Body of pancreas (tissue), 4 donors: ENCODE data around the gene PAPPA. TPM values are rescaled to one million over a fixed set of nuclear protein-coding genes. Genes with fewer than 3 reads are reported as not detected.

Experiments used
- ATAC-seq: fragments of 150-250 bp; one replicate; pipeline ENCODE4 v1.9.1; 2016
- DNase-seq, 4 donors: peaks; one replicate each; pipeline ENCODE4 v3.0.0-alpha.2; 2019
- H3K27ac ChIP-seq, 4 donors: fragments of 200-600 bp; sonication (generic); 1 replicate in 3 of 4; 2 replicates in 1 of 4; pipeline versions ENCODE4 v1.5.1 to v1.6.1; 2016 to 2019; ENCODE audit warnings: mild to moderate bottlenecking in 1 of 4, mixed read lengths in 1 of 4, moderate library complexity in 1 of 4
- H3K27me3 ChIP-seq, 2 donors: fragments of 200-600 bp; sonication (generic); one replicate each; pipeline ENCODE4 v1.6.0; 2016; ENCODE audit warnings: mild to moderate bottlenecking in 1 of 2
- H3K36me3 ChIP-seq, 2 donors: fragments of 200-600 bp; sonication (generic); replicated peaks in 1 of 2; 2 replicates each; pipeline ENCODE4 v1.5.1; 2016; ENCODE audit warnings: low read depth in 2 of 2; ENCODE audit not compliant: insufficient read depth in 1 of 2
- H3K4me1 ChIP-seq: fragments of 200-600 bp; sonication (generic); one replicate; pipeline ENCODE4 v1.6.0; 2016
- H3K4me3 ChIP-seq, 2 donors: fragments of 200-600 bp; sonication (generic); 1 replicate in 1 of 2; 2 replicates in 1 of 2; pipeline ENCODE4 v1.5.1; 2016 to 2019
- H3K9me3 ChIP-seq, 3 donors: fragments of 200-600 bp; sonication (generic); 1 replicate in 2 of 3; 2 replicates in 1 of 3; pipeline ENCODE4 v1.5.1; 2016
- POLR2A ChIP-seq, 3 donors: fragments of 450-650 bp; IDR thresholded peaks; one replicate each; pipeline ENCODE4 v1.6.1; 2016; ENCODE audit warnings: antibody characterized with exemption in 3 of 3, mild to moderate bottlenecking in 2 of 3
- WGBS, 2 donors: methylation state at CpG; one replicate each; pipeline ENCODE4 v1.1.5; 2017; 5-methylcytosine and 5-hydroxymethylcytosine counted together
- intact Hi-C: fragments of 100-400 bp; cut with DNase I; formaldehyde crosslinking; loops from one replicate; pipeline ENCODE4 v1.15.1; 2023
- total RNA-seq, 2 donors: library from RNA; depleted of rRNA; stranded (reverse); fragments of >200 nt; gene quantifications; one replicate each; pipeline ENCODE4 v1.1.0, GENCODE V29; 2016
- TF ChIP-seq, protein P1 (sequence below), 7 experiments: fragments of 450-650 bp in 4 of 7; fragments of 200-600 bp in 3 of 7; sonication (generic) in 3 of 7; IDR thresholded peaks; one replicate each; pipeline ENCODE4 v1.5.1; 2016 to 2019; ENCODE audit warnings: antibody characterized with exemption in 7 of 7

PAPPA gene
- total RNA-seq, 2 donors from 2014 or later: 1.0 to 2.0 TPM

DNA sequence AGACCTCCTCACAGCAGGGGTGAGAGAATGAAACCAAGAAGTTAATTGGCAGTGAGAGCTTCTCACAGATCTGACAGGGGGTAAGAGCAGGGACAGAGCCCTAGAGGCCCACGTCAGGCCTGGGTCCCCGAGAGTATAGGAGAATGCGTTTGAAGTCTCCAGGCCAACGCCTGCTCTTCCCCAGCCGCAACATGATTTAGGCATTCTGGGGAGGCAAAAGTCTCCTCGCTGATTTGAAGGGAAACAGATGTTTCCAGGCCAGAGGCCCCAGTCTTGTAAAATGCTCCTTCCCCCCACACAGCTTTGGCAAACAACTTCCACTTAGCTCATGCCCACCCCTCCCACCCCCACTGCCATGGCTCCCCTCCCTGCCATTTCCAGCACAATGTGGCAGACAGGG lies 294.3 kb downstream of the PAPPA start:
- Histone ChIP-seq H3K27me3 (no peaks in the 10 kb centered on the region), H3K36me3 (no peaks in the 10 kb centered on the region), H3K27ac (no peak overlapping the region), H3K9me3 (no peaks in the 10 kb centered on the region), H3K4me3 (no peak overlapping the region), H3K4me1 (no peaks in the 10 kb centered on the region)
- DNase-seq (no peak), ATAC-seq (no peak)
- TF ChIP-seq, protein P1, sequence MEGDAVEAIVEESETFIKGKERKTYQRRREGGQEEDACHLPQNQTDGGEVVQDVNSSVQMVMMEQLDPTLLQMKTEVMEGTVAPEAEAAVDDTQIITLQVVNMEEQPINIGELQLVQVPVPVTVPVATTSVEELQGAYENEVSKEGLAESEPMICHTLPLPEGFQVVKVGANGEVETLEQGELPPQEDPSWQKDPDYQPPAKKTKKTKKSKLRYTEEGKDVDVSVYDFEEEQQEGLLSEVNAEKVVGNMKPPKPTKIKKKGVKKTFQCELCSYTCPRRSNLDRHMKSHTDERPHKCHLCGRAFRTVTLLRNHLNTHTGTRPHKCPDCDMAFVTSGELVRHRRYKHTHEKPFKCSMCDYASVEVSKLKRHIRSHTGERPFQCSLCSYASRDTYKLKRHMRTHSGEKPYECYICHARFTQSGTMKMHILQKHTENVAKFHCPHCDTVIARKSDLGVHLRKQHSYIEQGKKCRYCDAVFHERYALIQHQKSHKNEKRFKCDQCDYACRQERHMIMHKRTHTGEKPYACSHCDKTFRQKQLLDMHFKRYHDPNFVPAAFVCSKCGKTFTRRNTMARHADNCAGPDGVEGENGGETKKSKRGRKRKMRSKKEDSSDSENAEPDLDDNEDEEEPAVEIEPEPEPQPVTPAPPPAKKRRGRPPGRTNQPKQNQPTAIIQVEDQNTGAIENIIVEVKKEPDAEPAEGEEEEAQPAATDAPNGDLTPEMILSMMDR (IDR thresholded peaks at IDR 0.05): no peak
- no peak for TF ChIP-seq POLR2A (IDR thresholded peaks at IDR 0.05)
- intact Hi-C loops: no loop called here
- WGBS, 2 donors: 71 to 83% methylated on average over 6 of the region's 6 CpGs

DNA sequence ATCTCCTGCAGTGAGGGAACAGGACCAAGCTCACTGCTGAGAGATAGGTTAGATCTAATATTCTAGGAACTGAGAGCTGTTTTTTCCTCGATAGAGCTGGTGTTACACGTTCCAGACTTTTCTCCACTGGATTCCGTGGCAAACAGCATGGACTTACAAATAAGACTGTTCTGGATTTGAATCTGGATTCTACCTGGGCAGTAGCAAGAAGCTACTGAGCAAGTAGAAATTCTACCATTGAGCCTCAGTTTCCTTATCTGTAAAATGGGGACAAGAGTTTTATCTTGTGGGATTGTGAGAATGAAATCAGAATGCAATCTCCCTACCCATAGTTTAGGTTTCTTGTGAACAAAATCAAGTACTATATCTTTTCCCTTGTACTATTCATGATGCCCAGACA lies 294.8 kb downstream of the PAPPA start:
- Histone ChIP-seq H3K27me3 (no peaks in the 10 kb centered on the region), H3K4me3 (no peak overlapping the region), H3K36me3 (no peaks in the 10 kb centered on the region), H3K9me3 (no peaks in the 10 kb centered on the region), H3K27ac (no peak overlapping the region), H3K4me1 (no peaks in the 10 kb centered on the region)
- intact Hi-C loops: no loop called here
- DNase-seq (no peak), ATAC-seq (no peak)
- 77 to 95% methylated on average over 3 of the region's 3 CpGs for WGBS, 2 donors
- TF ChIP-seq, protein P1 (IDR thresholded peaks at IDR 0.05): no peak
- TF ChIP-seq POLR2A (IDR thresholded peaks at IDR 0.05): no peak

DNA sequence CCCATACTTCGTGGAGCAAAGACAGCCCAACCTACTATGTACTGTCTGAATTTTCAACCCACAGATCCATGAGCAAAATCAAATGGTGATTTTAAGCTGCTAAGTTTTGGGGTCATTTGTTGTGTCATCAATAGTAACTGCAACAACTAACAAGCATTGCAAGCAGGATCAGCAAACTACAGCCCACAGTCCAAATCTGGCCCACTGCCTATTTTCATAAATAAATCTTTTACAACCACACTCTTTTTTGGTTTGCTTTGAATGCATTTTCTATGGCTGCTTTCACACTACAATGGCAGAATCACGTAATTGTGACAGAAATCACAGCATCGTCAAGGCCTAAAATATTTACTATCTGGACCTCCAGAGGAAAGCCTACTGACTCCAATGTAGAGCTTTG lies 296.4 kb downstream of the PAPPA start:
- intact Hi-C loops: no loop called here
- Histone ChIP-seq H3K9me3 (no peaks in the 10 kb centered on the region), H3K36me3 (no peaks in the 10 kb centered on the region), H3K27me3 (no peaks in the 10 kb centered on the region), H3K27ac (no peak overlapping the region), H3K4me3 (no peak overlapping the region), H3K4me1 (no peaks in the 10 kb centered on the region)
- DNase-seq: no peak
- ATAC-seq: no peak
- TF ChIP-seq POLR2A (IDR thresholded peaks at IDR 0.05): no peak
- TF ChIP-seq, protein P1 (IDR thresholded peaks at IDR 0.05): no peak
- 95 to 98% methylated on average over 3 of the region's 3 CpGs for WGBS, 2 donors

DNA sequence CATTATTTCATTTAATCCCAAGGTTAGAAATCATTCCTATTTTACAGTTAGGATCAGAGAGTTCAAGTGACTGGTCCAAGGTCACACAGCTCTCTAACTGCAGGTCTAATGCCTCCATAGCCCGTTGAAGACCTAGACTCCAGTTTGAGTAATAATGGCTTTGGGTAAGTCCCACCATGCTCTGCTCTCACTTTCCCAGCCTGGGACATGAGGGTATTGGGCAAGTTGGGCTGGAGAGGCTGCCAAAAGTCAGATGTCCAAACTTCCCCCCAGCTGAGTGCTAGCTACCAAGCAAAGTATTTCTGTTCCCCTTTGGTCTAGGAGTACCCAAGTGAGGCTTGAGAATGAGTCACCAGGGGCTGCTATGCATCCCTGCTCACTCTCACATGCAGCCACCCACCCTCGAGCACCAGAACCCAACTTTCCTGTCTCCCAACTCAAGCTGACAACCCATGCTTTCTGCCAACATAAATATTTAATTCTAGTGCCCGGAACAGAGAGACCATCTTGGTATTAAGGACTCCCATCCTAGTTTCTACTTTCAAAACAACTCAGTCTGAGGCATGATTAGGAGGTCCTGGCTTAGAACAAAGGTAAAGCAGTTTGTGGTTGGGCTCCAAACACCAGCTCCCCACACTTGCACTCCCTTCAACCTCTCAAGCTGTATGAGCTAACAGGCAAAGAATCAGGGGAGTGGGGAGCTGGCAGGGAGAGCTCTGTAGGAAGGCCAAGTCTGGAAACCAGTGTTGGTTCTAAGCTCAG lies 297.0 kb downstream of the PAPPA start:
- WGBS, 2 donors: 69 to 75% methylated on average over 3 of the region's 3 CpGs
- H3K4me1 ChIP-seq: no peaks in the 10 kb centered on the region
- H3K4me3 ChIP-seq: no peak overlapping the region
- intact Hi-C loops: no loop called here
- no peak overlapping the region for H3K27ac ChIP-seq
- no peaks in the 10 kb centered on the region for H3K9me3 ChIP-seq
- H3K36me3 ChIP-seq: no peaks in the 10 kb centered on the region
- H3K27me3 ChIP-seq: no peaks in the 10 kb centered on the region
- ATAC-seq (no peak), DNase-seq (peak in 2 of 4 donors; percentile 33 to 40)
- no peak for TF ChIP-seq POLR2A (IDR thresholded peaks at IDR 0.05)
- TF ChIP-seq, protein P1 (IDR thresholded peaks at IDR 0.05): no peak
